ENCODE results near the gene RSU1. TPM values are rescaled to one million over a fixed set of nuclear protein-coding genes. Genes with fewer than 3 reads are reported as not detected.
A peak's percentile ranks its signal among the peaks of the same experiment; 100 is the strongest.

RSU1 gene
- total RNA-seq, 2 experiments from 2014 or later = 38.4 to 62.8 TPM

GRCh38 chr10:16742165-16742960, 74.9 kb downstream of the RSU1 start:
- Mint-ChIP-seq H3K27ac (no peak overlapping the region), H3K9me3 (ENCODE audit: low read depth) (peaks cover 6% of the 10 kb centered on the region), H3K4me3 (no peak overlapping the region), H3K27me3 (no peaks in the 10 kb centered on the region), H3K36me3 (ENCODE audit: low read depth) (peaks cover 39% of the 10 kb centered on the region), H3K4me1 (no peaks in the 10 kb centered on the region)
- DNase-seq (no peak), ATAC-seq (no peak)
- intact Hi-C loops (cut with DNase I, micrococcal nuclease) = no loop called here
- POLR2A ChIA-PET = no interaction called here
- CTCF ChIA-PET = interaction anchor here (0.6 to 1.1 kb wide), 3 partner anchors 17 to 849 kb away, joined by 3 read pairs; no protein-coding TSS in a partner anchor

GRCh38 chr10:16741540-16741939, 75.7 kb downstream of the RSU1 start:
- Mint-ChIP-seq H3K27me3 (no peaks in the 10 kb centered on the region), H3K9me3 (ENCODE audit: low read depth) (peaks cover 12% of the 10 kb centered on the region), H3K4me3 (no peak overlapping the region), H3K36me3 (ENCODE audit: low read depth) (peaks cover 43% of the 10 kb centered on the region), H3K27ac (no peak overlapping the region), H3K4me1 (no peaks in the 10 kb centered on the region)
- intact Hi-C loops (cut with DNase I, micrococcal nuclease) = no loop called here
- ChIA-PET CTCF (interaction anchor here (0.6 to 1.1 kb wide), 2 partner anchors 18 to 850 kb away, joined by 3 read pairs; no protein-coding TSS in a partner anchor), POLR2A (no interaction called here)
- DNase-seq (no peak), ATAC-seq (no peak)

GRCh38 chr10:16737420-16737819, 79.8 kb downstream of the RSU1 start:
- Mint-ChIP-seq H3K9me3 (ENCODE audit: low read depth) (peaks cover 21% of the 10 kb centered on the region), H3K27ac (no peak overlapping the region), H3K4me3 (no peak overlapping the region), H3K4me1 (no peaks in the 10 kb centered on the region), H3K27me3 (no peaks in the 10 kb centered on the region), H3K36me3 (ENCODE audit: low read depth) (peaks cover 59% of the 10 kb centered on the region)
- ATAC-seq (no peak), DNase-seq (no peak)
- ChIA-PET CTCF (no interaction called here), POLR2A (no interaction called here)
- intact Hi-C loops (cut with DNase I, micrococcal nuclease) = no loop called here

GRCh38 chr10:16735671-16736070, 81.6 kb downstream of the RSU1 start:
- no peaks in the 10 kb centered on the region for H3K27me3 Mint-ChIP-seq
- H3K27ac Mint-ChIP-seq = no peak overlapping the region
- CTCF ChIA-PET = interaction anchor here (1.4 kb wide), 1 partner anchor 9 kb away, joined by 3 read pairs; no protein-coding TSS in a partner anchor
- H3K4me1 Mint-ChIP-seq = peaks cover 3% of the 10 kb centered on the region
- DNase-seq (no peak), ATAC-seq (no peak)
- peaks cover 21% of the 10 kb centered on the region for H3K9me3 Mint-ChIP-seq (ENCODE audit: low read depth)
- H3K36me3 Mint-ChIP-seq (ENCODE audit: low read depth) = peaks cover 71% of the 10 kb centered on the region
- intact Hi-C loops (cut with DNase I, micrococcal nuclease) = no loop called here
- POLR2A ChIA-PET = no interaction called here
- no peak overlapping the region for H3K4me3 Mint-ChIP-seq

GRCh38 chr10:16732376-16732775, 84.8 kb downstream of the RSU1 start:
- peak; percentile 39 for ATAC-seq
- peaks cover 75% of the 10 kb centered on the region for H3K36me3 Mint-ChIP-seq (ENCODE audit: low read depth)
- H3K9me3 Mint-ChIP-seq (ENCODE audit: low read depth) = peaks cover 20% of the 10 kb centered on the region

GRCh38 chr10:16728266-16728665, 89.0 kb downstream of the RSU1 start:
- Mint-ChIP-seq H3K36me3 (ENCODE audit: low read depth) (peaks cover 56% of the 10 kb centered on the region), H3K4me1 (peaks cover 11% of the 10 kb centered on the region), H3K27me3 (no peaks in the 10 kb centered on the region), H3K9me3 (ENCODE audit: low read depth) (peaks cover 5% of the 10 kb centered on the region), H3K27ac (no peak overlapping the region), H3K4me3 (no peak overlapping the region)
- no peak for DNase-seq
- ChIA-PET CTCF (no interaction called here), POLR2A (no interaction called here)
- intact Hi-C loops (cut with DNase I, micrococcal nuclease) = no loop called here
- ATAC-seq = no peak

More at GRCh38 chr10:16732376-16732775, 84.8 kb downstream of the RSU1 start:
- no peak overlapping the region for H3K27ac Mint-ChIP-seq
- peaks cover 11% of the 10 kb centered on the region for H3K4me1 Mint-ChIP-seq
- intact Hi-C loops (cut with DNase I, micrococcal nuclease) = no loop called here
- no peaks in the 10 kb centered on the region for H3K27me3 Mint-ChIP-seq
- POLR2A ChIA-PET = no interaction called here
- CTCF ChIA-PET = interaction anchor here (0.8 to 1.1 kb wide), 3 partner anchors 31 to 81 kb away, joined by 3 read pairs; no protein-coding TSS in a partner anchor
- no peak for DNase-seq
- no peak overlapping the region for H3K4me3 Mint-ChIP-seq

GRCh38 chr10:16727666-16728065, 89.6 kb downstream of the RSU1 start:
- DNase-seq = no peak
- peaks cover 56% of the 10 kb centered on the region for H3K36me3 Mint-ChIP-seq (ENCODE audit: low read depth)
- intact Hi-C loops (cut with DNase I, micrococcal nuclease) = no loop called here

GRCh38 chr10:16724509-16724908, 92.7 kb downstream of the RSU1 start:
- H3K4me3 Mint-ChIP-seq = no peak overlapping the region
- no peak for DNase-seq
- ChIA-PET POLR2A (no interaction called here), CTCF (no interaction called here)
- H3K36me3 Mint-ChIP-seq (ENCODE audit: low read depth) = peaks cover 55% of the 10 kb centered on the region
- H3K9me3 Mint-ChIP-seq (ENCODE audit: low read depth) = peaks cover 5% of the 10 kb centered on the region
- ATAC-seq = no peak
- no peak overlapping the region for H3K27ac Mint-ChIP-seq
- H3K4me1 Mint-ChIP-seq = peaks cover 4% of the 10 kb centered on the region
- intact Hi-C loops (cut with DNase I, micrococcal nuclease) = no loop called here
- H3K27me3 Mint-ChIP-seq = no peaks in the 10 kb centered on the region

More at GRCh38 chr10:16727666-16728065, 89.6 kb downstream of the RSU1 start:
- peaks cover 11% of the 10 kb centered on the region for H3K4me1 Mint-ChIP-seq
- CTCF ChIA-PET = no interaction called here
- H3K27ac Mint-ChIP-seq = no peak overlapping the region
- POLR2A ChIA-PET = no interaction called here
- ATAC-seq = no peak
- H3K4me3 Mint-ChIP-seq = no peak overlapping the region
- H3K9me3 Mint-ChIP-seq (ENCODE audit: low read depth) = peaks cover 5% of the 10 kb centered on the region
- no peaks in the 10 kb centered on the region for H3K27me3 Mint-ChIP-seq

- Mint-ChIP-seq H3K4me3 (no peak overlapping the region), H3K36me3 (ENCODE audit: low read depth) (peaks cover 38% of the 10 kb centered on the region), H3K9me3 (ENCODE audit: low read depth) (no peaks in the 10 kb centered on the region), H3K4me1 (no peaks in the 10 kb centered on the region), H3K27ac (no peak overlapping the region), H3K27me3 (no peaks in the 10 kb centered on the region)
- ChIA-PET POLR2A (no interaction called here), CTCF (interaction anchor here (0.6 kb wide), 1 partner anchor 108 kb away, joined by 6 read pairs; no protein-coding TSS in a partner anchor)
- no peak for DNase-seq
- intact Hi-C loops (cut with DNase I, micrococcal nuclease) = no loop called here
- ATAC-seq = no peak
Measured at GRCh38 chr10:16720812-16721211, 96.4 kb downstream of the RSU1 start.

GRCh38 chr10:16717622-16718395, 99.4 kb downstream of the RSU1 start:
- intact Hi-C loops (cut with DNase I, micrococcal nuclease) = no loop called here
- CTCF ChIA-PET = interaction anchor here (0.6 to 0.7 kb wide), 3 partner anchors 328 to 1257 kb away, joined by 3 to 4 read pairs (median 3); no protein-coding TSS in a partner anchor
- no peak overlapping the region for H3K27ac Mint-ChIP-seq
- H3K36me3 Mint-ChIP-seq (ENCODE audit: low read depth) = peaks cover 48% of the 10 kb centered on the region
- H3K4me3 Mint-ChIP-seq = no peak overlapping the region
- no peak for ATAC-seq
- DNase-seq = no peak
- no peaks in the 10 kb centered on the region for H3K4me1 Mint-ChIP-seq
- POLR2A ChIA-PET = no interaction called here
- no peaks in the 10 kb centered on the region for H3K27me3 Mint-ChIP-seq
- peaks cover 17% of the 10 kb centered on the region for H3K9me3 Mint-ChIP-seq (ENCODE audit: low read depth)

- no peak overlapping the region for H3K27ac Mint-ChIP-seq
- peaks cover 28% of the 10 kb centered on the region for H3K9me3 Mint-ChIP-seq (ENCODE audit: low read depth)
- no peak overlapping the region for H3K4me3 Mint-ChIP-seq
- intact Hi-C loops (cut with DNase I, micrococcal nuclease) = no loop called here
- no peaks in the 10 kb centered on the region for H3K4me1 Mint-ChIP-seq
- ATAC-seq (no peak), DNase-seq (no peak)
- POLR2A ChIA-PET = no interaction called here
- H3K36me3 Mint-ChIP-seq (ENCODE audit: low read depth) = peaks cover 37% of the 10 kb centered on the region
- CTCF ChIA-PET = no interaction called here
- no peaks in the 10 kb centered on the region for H3K27me3 Mint-ChIP-seq
Measured at GRCh38 chr10:16716051-16716450, 101.2 kb downstream of the RSU1 start.

- Mint-ChIP-seq H3K27ac (no peak overlapping the region), H3K4me3 (no peak overlapping the region), H3K4me1 (no peaks in the 10 kb centered on the region), H3K9me3 (ENCODE audit: low read depth) (peaks cover 33% of the 10 kb centered on the region), H3K36me3 (ENCODE audit: low read depth) (peaks cover 24% of the 10 kb centered on the region), H3K27me3 (no peaks in the 10 kb centered on the region)
- CTCF ChIA-PET = no interaction called here
- intact Hi-C loops (cut with DNase I, micrococcal nuclease) = no loop called here
- DNase-seq (no peak), ATAC-seq (no peak)
- POLR2A ChIA-PET = no interaction called here
Measured at GRCh38 chr10:16713290-16713689, 103.9 kb downstream of the RSU1 start.

Measured in activated CD4-positive, alpha-beta T cell treated with anti-CD3 and anti-CD28 coated beads for 36 hours (primary cell).